IMR-90 (cell line): Measurements from ENCODE around the gene MYH9.

Experiments used
- CEBPB ChIP-seq: IDR thresholded peaks from 2 replicates; pipeline ENCODE4 v1.6.1; 2012; ENCODE audit warnings: low read depth, low read length, improper control_type of control experiment
- MAZ ChIP-seq: IDR thresholded peaks from 2 replicates; pipeline ENCODE4 v1.6.1; 2012; ENCODE audit warnings: low read depth, mild to moderate bottlenecking, low read length, improper control_type of control experiment, moderate library complexity, borderline replicate concordance
- MXI1 ChIP-seq: IDR thresholded peaks from 2 replicates; pipeline ENCODE4 v1.6.1; 2012; ENCODE audit warnings: low read depth, mild to moderate bottlenecking, low read length, moderate library complexity, borderline replicate concordance
- NFE2L2 ChIP-seq: fragments of 150-350 bp; IDR thresholded peaks from 2 replicates; pipeline ENCODE4 v1.6.1; 2016; ENCODE audit warnings: low read depth, mild to moderate bottlenecking, low read length
- POLR2A ChIP-seq: IDR thresholded peaks from 2 replicates; pipeline ENCODE4 v1.6.1; 2012; ENCODE audit warnings: mild to moderate bottlenecking, low read depth, low read length
- RAD21 ChIP-seq: IDR thresholded peaks from 2 replicates; pipeline ENCODE4 v1.6.1; 2012; ENCODE audit warnings: low read length, improper control_type of control experiment
- RFX5 ChIP-seq: IDR thresholded peaks from 2 replicates; pipeline ENCODE4 v1.8.0; 2012; ENCODE audit warnings: low read depth, mild to moderate bottlenecking, low read length, moderate library complexity
- USF2 ChIP-seq: fragments of 150-350 bp; IDR thresholded peaks from 2 replicates; pipeline ENCODE4 v1.6.1; 2017; ENCODE audit warnings: mild to moderate bottlenecking, antibody characterized with exemption, low read length, low read depth
- TF ChIP-seq, protein P1 (sequence below): conservative IDR thresholded peaks from 2 replicates; pipeline ENCODE4 v1.5.1; 2012; ENCODE audit warnings: mild to moderate bottlenecking, low read depth, low read length, improper control_type of control experiment
- TF ChIP-seq, protein P2 (sequence below): fragments of 150-350 bp; IDR thresholded peaks from 2 replicates; pipeline ENCODE4 v1.6.1; 2016; ENCODE audit warnings: low read depth, mild to moderate bottlenecking, low read length, moderate library complexity, borderline replicate concordance

DNA sequence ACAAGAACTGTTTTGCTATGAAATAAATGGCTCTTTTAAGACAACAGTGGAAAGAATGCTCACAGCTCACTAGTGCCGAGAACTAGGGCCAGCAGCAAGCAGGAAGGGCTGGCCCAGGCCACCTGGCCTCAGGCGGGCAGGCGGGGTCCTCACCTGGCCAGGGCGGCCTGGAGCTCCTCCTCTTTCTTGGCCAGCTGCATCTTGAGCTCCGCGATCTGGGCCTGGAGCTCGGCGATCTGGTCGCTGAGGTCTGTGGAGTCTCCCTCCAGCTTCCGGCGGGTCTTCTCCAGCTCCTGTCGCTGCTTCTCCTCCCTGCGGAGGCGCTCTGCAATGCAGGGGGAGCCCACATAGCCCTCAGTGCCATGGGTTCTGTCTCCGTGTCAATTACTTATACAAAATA is 91.1 kb downstream of the MYH9 start:
- TF ChIP-seq, protein P1, sequence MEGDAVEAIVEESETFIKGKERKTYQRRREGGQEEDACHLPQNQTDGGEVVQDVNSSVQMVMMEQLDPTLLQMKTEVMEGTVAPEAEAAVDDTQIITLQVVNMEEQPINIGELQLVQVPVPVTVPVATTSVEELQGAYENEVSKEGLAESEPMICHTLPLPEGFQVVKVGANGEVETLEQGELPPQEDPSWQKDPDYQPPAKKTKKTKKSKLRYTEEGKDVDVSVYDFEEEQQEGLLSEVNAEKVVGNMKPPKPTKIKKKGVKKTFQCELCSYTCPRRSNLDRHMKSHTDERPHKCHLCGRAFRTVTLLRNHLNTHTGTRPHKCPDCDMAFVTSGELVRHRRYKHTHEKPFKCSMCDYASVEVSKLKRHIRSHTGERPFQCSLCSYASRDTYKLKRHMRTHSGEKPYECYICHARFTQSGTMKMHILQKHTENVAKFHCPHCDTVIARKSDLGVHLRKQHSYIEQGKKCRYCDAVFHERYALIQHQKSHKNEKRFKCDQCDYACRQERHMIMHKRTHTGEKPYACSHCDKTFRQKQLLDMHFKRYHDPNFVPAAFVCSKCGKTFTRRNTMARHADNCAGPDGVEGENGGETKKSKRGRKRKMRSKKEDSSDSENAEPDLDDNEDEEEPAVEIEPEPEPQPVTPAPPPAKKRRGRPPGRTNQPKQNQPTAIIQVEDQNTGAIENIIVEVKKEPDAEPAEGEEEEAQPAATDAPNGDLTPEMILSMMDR = no peak
- no peak for TF ChIP-seq POLR2A
- TF ChIP-seq NFE2L2 = no peak
- no peak for TF ChIP-seq USF2
- no peak for TF ChIP-seq RFX5
- no peak for TF ChIP-seq RAD21
- no peak for TF ChIP-seq MXI1
- TF ChIP-seq CEBPB = no peak
- TF ChIP-seq MAZ = no peak
- TF ChIP-seq, protein P2, sequence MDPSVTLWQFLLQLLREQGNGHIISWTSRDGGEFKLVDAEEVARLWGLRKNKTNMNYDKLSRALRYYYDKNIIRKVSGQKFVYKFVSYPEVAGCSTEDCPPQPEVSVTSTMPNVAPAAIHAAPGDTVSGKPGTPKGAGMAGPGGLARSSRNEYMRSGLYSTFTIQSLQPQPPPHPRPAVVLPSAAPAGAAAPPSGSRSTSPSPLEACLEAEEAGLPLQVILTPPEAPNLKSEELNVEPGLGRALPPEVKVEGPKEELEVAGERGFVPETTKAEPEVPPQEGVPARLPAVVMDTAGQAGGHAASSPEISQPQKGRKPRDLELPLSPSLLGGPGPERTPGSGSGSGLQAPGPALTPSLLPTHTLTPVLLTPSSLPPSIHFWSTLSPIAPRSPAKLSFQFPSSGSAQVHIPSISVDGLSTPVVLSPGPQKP = no peak
